ENCODE measurements around the gene GRAMD4.

Gene GRAMD4

GRCh38 chr22:46589871-46590271 is 30.3 kb upstream of the GRAMD4 start:
- peaks cover 10% of the 10 kb centered on the region for H3F3A ChIP-seq (ENCODE audit: control insufficient read depth, insufficient read depth)
- H3K79me2 ChIP-seq (ENCODE audit: control insufficient read depth, low read length) = peaks cover 39% of the 10 kb centered on the region
- H3K27me3 ChIP-seq (ENCODE audit: control insufficient read depth, low read length) = no peaks in the 10 kb centered on the region
- peaks cover 83% of the 10 kb centered on the region for H3K4me1 ChIP-seq (ENCODE audit: control insufficient read depth, low read length)
- H3K27ac ChIP-seq (ENCODE audit: low read depth, low read length) = no peak overlapping the region
- H3K9me2 ChIP-seq (replicated peaks; ENCODE audit: control insufficient read depth, low read length) = no peaks in the 10 kb centered on the region
- H3K36me3 ChIP-seq (ENCODE audit: control insufficient read depth, low read length) = no peaks in the 10 kb centered on the region; the same call in 1 of the 2 replicates
- H4K20me1 ChIP-seq (ENCODE audit: control insufficient read depth, insufficient read depth, low read depth, low read length) = no peaks in the 10 kb centered on the region
- peak overlapping the region; percentile 100 for H3K4me2 ChIP-seq (ENCODE audit: low read length)
- H3K9me3 ChIP-seq (ENCODE audit: control insufficient read depth, insufficient read depth, low read length) = no peaks in the 10 kb centered on the region
- no peak for TF ChIP-seq CTCF (IDR thresholded peaks at IDR 0.05; ENCODE audit: low read depth, low read length, poor library complexity, severe bottlenecking)
- no peak for TF ChIP-seq EZH2phosphoT487 (IDR thresholded peaks at IDR 0.05; ENCODE audit: borderline replicate concordance, low read length)
- peak overlapping the region; percentile 84 for H3K4me3 ChIP-seq (ENCODE audit: low read length)

GRCh38 chr22:46590334-46590733 is 29.9 kb upstream of the GRAMD4 start:
- Histone ChIP-seq H3K27me3 (ENCODE audit: control insufficient read depth, low read length) (no peaks in the 10 kb centered on the region), H3K4me3 (ENCODE audit: low read length) (0 out of 2 replicates have a peak overlapping the region, but pooled peaks have one; percentile 3), H3K4me1 (ENCODE audit: control insufficient read depth, low read length) (peaks cover 83% of the 10 kb centered on the region), H3F3A (ENCODE audit: control insufficient read depth, insufficient read depth) (peaks cover 10% of the 10 kb centered on the region), H4K20me1 (ENCODE audit: control insufficient read depth, insufficient read depth, low read depth, low read length) (no peaks in the 10 kb centered on the region), H3K9me2 (replicated peaks; ENCODE audit: control insufficient read depth, low read length) (no peaks in the 10 kb centered on the region), H3K4me2 (ENCODE audit: low read length) (peak overlapping the region; percentile 100; the same call in 1 of the 2 replicates), H3K79me2 (ENCODE audit: control insufficient read depth, low read length) (peaks cover 39% of the 10 kb centered on the region), H3K36me3 (ENCODE audit: control insufficient read depth, low read length) (no peaks in the 10 kb centered on the region; the same call in 1 of the 2 replicates), H3K27ac (ENCODE audit: low read depth, low read length) (no peak overlapping the region), H3K9me3 (ENCODE audit: control insufficient read depth, insufficient read depth, low read length) (no peaks in the 10 kb centered on the region)
- TF ChIP-seq CTCF (IDR thresholded peaks at IDR 0.05; ENCODE audit: low read depth, low read length, poor library complexity, severe bottlenecking) (no peak), EZH2phosphoT487 (IDR thresholded peaks at IDR 0.05; ENCODE audit: borderline replicate concordance, low read length) (no peak)

GRCh38 chr22:46591930-46592329 is 28.3 kb upstream of the GRAMD4 start:
- peaks cover 70% of the 10 kb centered on the region for H3K4me1 ChIP-seq (ENCODE audit: control insufficient read depth, low read length)
- H3K4me2 ChIP-seq (ENCODE audit: low read length) = peak overlapping the region; percentile 70
- H3K4me3 ChIP-seq (ENCODE audit: low read length) = peak overlapping the region; percentile 66

More at GRCh38 chr22:46591930-46592329, 28.3 kb upstream of the GRAMD4 start:
- peak overlapping the region; percentile 78 for H3K27ac ChIP-seq (ENCODE audit: low read depth, low read length)
- H4K20me1 ChIP-seq (ENCODE audit: control insufficient read depth, insufficient read depth, low read depth, low read length) = no peaks in the 10 kb centered on the region
- H3F3A ChIP-seq (ENCODE audit: control insufficient read depth, insufficient read depth) = peaks cover 10% of the 10 kb centered on the region
- no peaks in the 10 kb centered on the region for H3K9me3 ChIP-seq (ENCODE audit: control insufficient read depth, insufficient read depth, low read length)
- no peaks in the 10 kb centered on the region; the same call in 1 of the 2 replicates for H3K36me3 ChIP-seq (ENCODE audit: control insufficient read depth, low read length)
- H3K79me2 ChIP-seq (ENCODE audit: control insufficient read depth, low read length) = peaks cover 33% of the 10 kb centered on the region
- H3K9me2 ChIP-seq (replicated peaks; ENCODE audit: control insufficient read depth, low read length) = no peaks in the 10 kb centered on the region
- no peak for TF ChIP-seq CTCF (IDR thresholded peaks at IDR 0.05; ENCODE audit: low read depth, low read length, poor library complexity, severe bottlenecking)
- no peak for TF ChIP-seq EZH2phosphoT487 (IDR thresholded peaks at IDR 0.05; ENCODE audit: borderline replicate concordance, low read length)
- no peaks in the 10 kb centered on the region for H3K27me3 ChIP-seq (ENCODE audit: control insufficient read depth, low read length)
